Panc1 (cell line): ENCODE data around the gene TSC22D3. TPM values are rescaled to one million over a fixed set of nuclear protein-coding genes. Genes with fewer than 3 reads are reported as not detected.

Experiments used
- ATAC-seq: fragments of 200-7000 bp; cut with Tn5 transposase; 2 replicates; pipeline ENCODE4 v1.9.1; 2020; ENCODE audit warnings: mild to moderate bottlenecking, moderate library complexity
- BruUV-seq: library from RNA; stranded (reverse); fragments of 400-500 nt; replicated peaks from 2 replicates; lab custom pipeline; 2021; lab: Mats Ljungman, UMichigan
- CTCF ChIA-PET: fragments of 300-600 bp; sonication (Branson Sonifier 250); formaldehyde crosslinking; loops from one replicate; lab custom pipeline; 2022; ENCODE audit warnings: antibody characterized with exemption; lab: Charles Lee
- POLR2A ChIA-PET: fragments of 300-600 bp; sonication (Branson Sonifier 250); formaldehyde crosslinking; loops from one replicate; lab custom pipeline; 2022; ENCODE audit warnings: antibody characterized with exemption; lab: Charles Lee
- DNase-seq: peaks from one replicate; pipeline ENCODE4 v3.0.0-alpha.2; 2010; ENCODE audit warnings: low read depth, low spot score
- H3K27ac ChIP-seq: 2 replicates; pipeline ENCODE4 v1.5.1; 2011; ENCODE audit warnings: mild to moderate bottlenecking, low read length, inconsistent platforms
- H3K27me3 ChIP-seq: fragments of 200-500 bp; sonication (Bioruptor generic); 2 replicates; pipeline ENCODE4 v1.6.0; 2014; ENCODE audit warnings: low read length, inconsistent platforms; ENCODE audit not compliant: control insufficient read depth, insufficient read depth
- H3K36me3 ChIP-seq: fragments of 200-500 bp; sonication (Bioruptor generic); 2 replicates; pipeline ENCODE4 v1.5.1; 2014; ENCODE audit warnings: inconsistent platforms, mild to moderate bottlenecking, low read length, moderate library complexity; ENCODE audit not compliant: control insufficient read depth, insufficient read depth
- H3K4me1 ChIP-seq: 2 replicates; pipeline ENCODE4 v1.5.1; 2011; ENCODE audit warnings: inconsistent platforms, mild to moderate bottlenecking, low read length, moderate library complexity; ENCODE audit not compliant: control insufficient read depth, insufficient read depth
- H3K4me3 ChIP-seq, 2 experiments: 2 replicates each; pipeline ENCODE4 v1.5.1; 2011 to 2012; ENCODE audit warnings: low read depth in 2 of 2, low read length in 2 of 2, mild to moderate bottlenecking in 2 of 2, inconsistent platforms in 1 of 2, moderate library complexity in 1 of 2
- H3K9me3 ChIP-seq: fragments of 200-500 bp; sonication (Bioruptor generic); 2 replicates; pipeline ENCODE4 v1.5.1; 2014; ENCODE audit warnings: low read depth, mild to moderate bottlenecking, inconsistent platforms, low read length, moderate library complexity; ENCODE audit not compliant: control insufficient read depth, insufficient read depth
- CTCF ChIP-seq: fragments of 450-650 bp; IDR thresholded peaks from 2 replicates; pipeline ENCODE4 v1.5.1; 2017; ENCODE audit warnings: mild to moderate bottlenecking
- POLR2AphosphoS5 ChIP-seq: IDR thresholded peaks from 2 replicates; pipeline ENCODE4 v1.6.1; 2012; ENCODE audit warnings: mild to moderate bottlenecking, low read depth, low read length, moderate library complexity
- REST ChIP-seq, 2 experiments: IDR thresholded peaks; 2 replicates each; pipeline ENCODE4 v1.6.1; 2011 to 2012; ENCODE audit warnings: low read depth in 2 of 2, control low read depth in 1 of 2, low read length in 1 of 2, mild to moderate bottlenecking in 1 of 2, moderate library complexity in 1 of 2; ENCODE audit not compliant: insufficient read depth in 1 of 2
- SIN3A ChIP-seq: IDR thresholded peaks from 2 replicates; pipeline ENCODE4 v1.6.1; 2012; ENCODE audit warnings: low read depth, mild to moderate bottlenecking, low read length, moderate library complexity, borderline replicate concordance; ENCODE audit not compliant: insufficient read depth
- TCF7L2 ChIP-seq: IDR thresholded peaks from 2 replicates; pipeline ENCODE4 v1.6.1; 2011; ENCODE audit warnings: mild to moderate bottlenecking, low read depth, low read length, inconsistent platforms
- in situ Hi-C: cut with HindIII; loops from 2 replicates; pipeline ENCODE4 v1.10.0; 2016; ENCODE audit warnings: low sequenced_read_pairs, low pct_unique_long_range_greater_than_20kb
- intact Hi-C: fragments of 100-400 bp; cut with micrococcal nuclease; formaldehyde crosslinking; loops from one replicate; pipeline ENCODE4 v1.10.0; 2022; ENCODE audit not compliant: unreplicated experiment
- total RNA-seq: library from RNA; stranded (reverse); gene quantifications from one replicate; pipeline ENCODE4 v1.2.1, GENCODE V29; 2021; ENCODE audit not compliant: unreplicated experiment

The TSC22D3 gene
- total RNA-seq, 1 experiment from 2014 or later: 7.2 TPM

GRCh38 chrX:107773906-107774435 lies 1.6 kb downstream of the TSC22D3 start:
- TF ChIP-seq TCF7L2 (no peak), SIN3A (no peak), POLR2AphosphoS5 (no peak), CTCF (no peak), REST (IDR thresholded peaks at IDR 0.05; ENCODE audit: insufficient read depth in 1 of 2, low read depth in 2 of 2, low read length in 1 of 2) (no peak)
- DNase-seq (no peak), ATAC-seq (no peak)
- POLR2A ChIA-PET: no interaction called here
- Histone ChIP-seq H3K4me1 (peaks cover 7% of the 10 kb centered on the region), H3K27ac (no peak overlapping the region), H3K36me3 (no peaks in the 10 kb centered on the region), H3K9me3 (no peaks in the 10 kb centered on the region), H3K4me3 (no peak overlapping the region), H3K27me3 (peaks cover 3% of the 10 kb centered on the region)
- intact Hi-C loops: loop anchor here (10.0 kb wide), 1 partner anchor 239 kb away; no protein-coding TSS in a partner anchor
- CTCF ChIA-PET: no interaction called here
- in situ Hi-C loops: no loop called here
- no TSS peak for BruUV-seq

- Histone ChIP-seq H3K9me3 (no peaks in the 10 kb centered on the region), H3K27me3 (peaks cover 3% of the 10 kb centered on the region), H3K36me3 (no peaks in the 10 kb centered on the region), H3K27ac (no peak overlapping the region), H3K4me3 (no peak overlapping the region), H3K4me1 (peaks cover 7% of the 10 kb centered on the region)
- TF ChIP-seq TCF7L2 (no peak), REST (IDR thresholded peaks at IDR 0.05; ENCODE audit: insufficient read depth in 1 of 2, low read depth in 2 of 2, low read length in 1 of 2) (no peak), CTCF (no peak), SIN3A (no peak), POLR2AphosphoS5 (no peak)
- intact Hi-C loops: loop anchor here (10.0 kb wide), 1 partner anchor 238 kb away; no protein-coding TSS in a partner anchor
- BruUV-seq: no TSS peak
- ATAC-seq (no peak), DNase-seq (no peak)
- POLR2A ChIA-PET: no interaction called here
- in situ Hi-C loops: no loop called here
- CTCF ChIA-PET: no interaction called here
Measured at GRCh38 chrX:107773206-107773605, 2.4 kb downstream of the TSC22D3 start.
